GM19395 (cell line): ENCODE data around the gene HTT.

Experiments used
- ATAC-seq: cut with Tn5 transposase; IDR thresholded peaks from one replicate; pipeline ENCODE4 v1.9.1; 2021; ENCODE audit warnings: mild to moderate bottlenecking, moderate library complexity; ENCODE audit not compliant: unreplicated experiment

The HTT gene

DNA sequence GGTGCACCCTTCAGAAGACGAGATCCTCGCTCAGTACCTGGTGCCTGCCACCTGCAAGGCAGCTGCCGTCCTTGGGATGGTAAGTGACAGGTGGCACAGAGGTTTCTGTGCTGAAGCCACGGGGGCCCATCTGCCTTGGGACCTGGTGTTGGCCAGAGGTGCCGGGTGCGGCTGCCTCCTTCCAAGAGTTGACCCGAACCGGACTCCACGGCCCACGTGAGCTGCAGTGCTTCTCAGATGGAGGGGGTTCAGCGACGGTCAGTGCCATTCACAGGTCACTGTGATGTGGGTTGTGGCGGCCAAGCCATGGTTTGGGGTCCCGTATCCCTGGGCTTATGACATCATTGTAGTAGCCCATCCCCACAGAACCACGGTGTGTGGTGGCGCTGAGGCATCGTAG is 155.5 kb downstream of the HTT start:
- no peak for ATAC-seq

DNA sequence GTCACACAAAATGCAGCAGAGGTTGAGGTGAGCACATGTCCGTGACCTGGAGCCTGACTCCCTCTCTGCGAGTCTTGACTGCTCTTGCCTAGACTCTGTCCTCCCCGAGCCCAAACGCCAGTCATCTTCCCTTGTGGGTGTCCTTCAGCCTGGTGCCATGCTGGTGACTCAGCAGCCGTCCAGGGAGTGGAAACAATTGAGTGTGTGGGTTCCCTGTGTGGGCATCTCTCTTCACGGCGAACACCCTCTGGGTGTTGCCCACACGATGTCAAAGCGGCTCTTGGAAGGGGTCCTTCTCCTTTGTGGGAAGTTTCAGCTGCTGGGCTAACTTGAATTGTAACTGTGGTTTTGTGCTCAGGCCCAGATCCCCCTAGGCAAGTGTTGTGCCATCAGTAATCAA is 157.0 kb downstream of the HTT start:
- no peak for ATAC-seq

DNA sequence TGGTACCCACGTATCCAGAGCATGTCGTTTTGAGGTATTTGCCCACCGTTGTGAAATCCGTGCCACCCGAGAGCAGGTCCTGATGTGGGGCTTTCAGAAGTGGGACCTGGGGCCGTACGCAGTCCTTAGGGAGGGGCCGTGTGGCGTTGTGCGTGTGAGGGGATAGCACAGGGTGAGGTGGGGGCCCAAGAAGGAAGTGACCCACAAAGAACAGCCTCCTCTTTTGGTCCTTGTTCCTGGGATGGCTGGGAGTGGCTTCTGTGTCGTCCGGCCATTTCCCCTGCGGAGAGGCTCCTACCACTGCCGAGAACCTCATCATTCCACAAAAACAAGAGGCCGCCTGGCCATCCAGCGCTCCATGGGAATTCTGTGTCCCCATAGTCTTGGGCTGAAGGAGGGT is 157.5 kb downstream of the HTT start:
- ATAC-seq, result no peak

- ATAC-seq, result no peak
Observed at GRCh38 chr4:3232871-3233271, 158.4 kb downstream of the HTT start.

GRCh38 chr4:3233391-3234071 is 159.1 kb downstream of the HTT start:
- no peak for ATAC-seq

DNA sequence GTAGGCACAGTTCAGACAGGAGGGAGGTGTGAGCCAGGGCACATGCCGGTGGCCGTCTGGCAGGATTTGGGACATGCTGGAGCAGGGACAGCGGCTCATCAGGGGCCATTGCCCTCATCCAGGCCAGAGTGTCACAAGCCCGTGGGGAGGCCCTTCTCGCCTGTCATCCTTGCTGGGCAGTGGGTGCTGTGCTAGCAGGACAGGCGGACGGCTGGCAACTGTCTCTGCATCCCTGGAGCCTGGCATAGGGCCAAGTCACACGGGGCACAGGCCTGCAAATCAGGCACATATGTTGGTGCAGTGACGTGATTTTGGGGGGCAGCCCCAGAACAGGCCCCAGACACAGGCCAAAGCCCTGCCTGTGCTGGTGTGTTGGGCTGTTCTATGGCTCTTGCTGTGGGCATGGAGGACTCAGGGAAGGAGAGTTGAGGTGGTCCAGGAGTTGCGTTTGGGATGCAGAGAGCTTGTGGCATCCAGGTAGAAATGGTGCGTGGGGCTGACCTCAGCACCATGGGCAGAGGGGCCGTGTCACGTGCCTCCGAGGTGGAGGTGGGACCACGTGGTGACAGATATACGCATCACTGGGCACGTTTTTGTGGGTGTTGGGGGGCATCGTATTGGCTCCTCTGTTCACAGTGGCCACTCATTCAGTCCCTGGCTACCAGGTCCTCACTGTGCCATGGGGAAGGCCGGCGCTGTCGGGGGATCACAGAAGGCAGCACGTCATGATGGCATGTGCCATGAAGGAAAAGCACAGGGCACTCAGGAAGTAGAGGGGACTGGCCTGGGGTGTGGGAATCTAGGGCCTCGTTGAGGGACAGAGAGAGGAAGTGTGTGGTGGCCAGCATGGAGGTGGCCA is 159.9 kb downstream of the HTT start:
- ATAC-seq, result no peak

GRCh38 chr4:3235030-3235345 is 160.5 kb downstream of the HTT start:
- no peak for ATAC-seq

DNA sequence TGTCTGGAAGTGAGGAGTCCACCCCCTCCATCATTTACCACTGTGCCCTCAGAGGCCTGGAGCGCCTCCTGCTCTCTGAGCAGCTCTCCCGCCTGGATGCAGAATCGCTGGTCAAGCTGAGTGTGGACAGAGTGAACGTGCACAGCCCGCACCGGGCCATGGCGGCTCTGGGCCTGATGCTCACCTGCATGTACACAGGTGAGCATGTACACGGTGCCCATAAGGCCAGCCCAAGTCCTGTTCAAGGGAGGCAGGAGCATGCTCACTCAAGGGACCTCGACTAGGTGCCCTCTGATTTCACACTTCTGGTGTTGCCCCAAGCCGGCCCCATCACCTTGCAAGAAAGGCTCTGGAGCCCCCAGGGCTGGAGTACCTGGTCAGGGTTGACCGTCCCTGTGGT is 161.1 kb downstream of the HTT start:
- ATAC-seq, result no peak

DNA sequence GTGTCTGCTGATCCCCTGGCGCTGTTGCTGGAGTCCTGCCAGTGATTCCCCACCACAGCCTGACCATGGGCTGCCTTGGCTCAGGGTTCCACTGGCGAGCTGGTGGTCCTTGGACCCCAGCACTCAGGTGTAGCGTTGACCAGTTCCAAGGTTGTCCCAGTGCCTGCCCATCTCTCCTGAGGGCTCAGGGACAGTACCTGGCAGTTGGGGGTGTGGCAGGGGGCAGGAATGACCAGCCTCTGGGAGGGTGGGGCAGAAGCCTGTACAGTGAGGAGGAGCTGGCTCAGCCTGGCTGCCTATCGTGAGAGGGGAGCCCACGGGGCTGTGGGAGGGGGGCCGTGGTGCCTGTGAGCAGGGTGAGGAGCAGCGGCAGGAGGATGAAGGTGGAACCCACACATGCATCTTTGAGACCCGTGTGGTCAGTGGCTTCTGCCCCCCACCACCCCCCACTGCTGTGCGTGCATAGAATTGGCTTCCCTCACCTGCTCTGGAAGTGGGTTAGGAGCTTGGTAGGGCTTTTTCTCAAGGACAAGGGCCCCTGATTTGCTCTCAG is 161.9 kb downstream of the HTT start:
- no peak for ATAC-seq

DNA sequence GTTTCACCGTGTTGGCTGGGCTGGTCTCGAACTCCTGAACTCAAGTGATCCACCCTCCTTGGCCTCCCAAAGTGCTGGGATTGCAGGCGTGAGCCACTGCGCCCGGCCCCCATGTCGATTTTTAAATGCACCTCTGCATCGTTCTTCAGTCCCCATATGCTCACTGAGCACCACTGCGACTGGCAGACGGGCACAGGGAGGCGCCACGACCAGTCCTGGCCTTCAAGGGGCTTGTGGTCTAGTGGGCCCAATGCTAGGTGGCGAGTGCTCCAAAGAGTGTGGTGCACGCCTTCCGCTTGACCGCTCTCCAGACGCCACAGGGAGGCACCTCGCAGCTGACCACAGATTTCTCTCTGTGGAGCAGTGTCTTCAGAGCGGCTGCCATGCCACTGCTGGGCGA is 162.8 kb downstream of the HTT start:
- ATAC-seq, result no peak

- ATAC-seq, result no peak
Observed at GRCh38 chr4:3237712-3238560, 163.5 kb downstream of the HTT start.

- ATAC-seq, result no peak
Observed at GRCh38 chr4:3238721-3239120, 164.2 kb downstream of the HTT start.

DNA sequence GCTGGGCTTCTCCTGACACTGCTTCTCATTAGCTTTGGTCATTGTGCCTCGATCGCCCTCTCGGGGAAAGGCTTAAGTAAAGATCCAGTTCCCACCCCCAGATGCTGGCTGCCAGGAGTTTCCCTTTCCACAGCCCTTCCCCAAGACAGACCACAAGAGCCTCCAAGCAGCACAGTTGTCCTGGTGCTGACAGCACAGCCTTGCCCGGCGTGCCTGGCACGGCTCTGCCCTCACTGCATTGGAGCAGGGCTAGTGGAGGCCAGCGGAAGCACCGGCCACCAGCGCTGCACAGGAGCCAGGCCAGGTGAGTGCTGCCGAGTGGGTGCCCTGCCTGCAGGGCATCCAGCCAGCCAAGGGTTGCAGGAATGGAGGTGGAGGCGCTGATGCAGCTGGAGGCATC is 164.8 kb downstream of the HTT start:
- no peak for ATAC-seq

GRCh38 chr4:3239998-3240920 is 165.8 kb downstream of the HTT start:
- no peak for ATAC-seq

- ATAC-seq, result no peak
Observed at GRCh38 chr4:3240936-3241522, 166.5 kb downstream of the HTT start.

DNA sequence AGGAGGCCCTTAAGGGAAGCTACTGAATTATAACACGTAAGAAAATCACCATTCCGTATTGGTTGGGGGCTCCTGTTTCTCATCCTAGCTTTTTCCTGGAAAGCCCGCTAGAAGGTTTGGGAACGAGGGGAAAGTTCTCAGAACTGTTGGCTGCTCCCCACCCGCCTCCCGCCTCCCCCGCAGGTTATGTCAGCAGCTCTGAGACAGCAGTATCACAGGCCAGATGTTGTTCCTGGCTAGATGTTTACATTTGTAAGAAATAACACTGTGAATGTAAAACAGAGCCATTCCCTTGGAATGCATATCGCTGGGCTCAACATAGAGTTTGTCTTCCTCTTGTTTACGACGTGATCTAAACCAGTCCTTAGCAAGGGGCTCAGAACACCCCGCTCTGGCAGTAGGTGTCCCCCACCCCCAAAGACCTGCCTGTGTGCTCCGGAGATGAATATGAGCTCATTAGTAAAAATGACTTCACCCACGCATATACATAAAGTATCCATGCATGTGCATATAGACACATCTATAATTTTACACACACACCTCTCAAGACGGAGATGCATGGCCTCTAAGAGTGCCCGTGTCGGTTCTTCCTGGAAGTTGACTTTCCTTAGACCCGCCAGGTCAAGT is 167.5 kb downstream of the HTT start:
- ATAC-seq, result no peak

GRCh38 chr4:3243136-3243780 is 168.8 kb downstream of the HTT start:
- no peak for ATAC-seq

- ATAC-seq, result no peak
Observed at GRCh38 chr4:3244002-3244401, 169.5 kb downstream of the HTT start.

DNA sequence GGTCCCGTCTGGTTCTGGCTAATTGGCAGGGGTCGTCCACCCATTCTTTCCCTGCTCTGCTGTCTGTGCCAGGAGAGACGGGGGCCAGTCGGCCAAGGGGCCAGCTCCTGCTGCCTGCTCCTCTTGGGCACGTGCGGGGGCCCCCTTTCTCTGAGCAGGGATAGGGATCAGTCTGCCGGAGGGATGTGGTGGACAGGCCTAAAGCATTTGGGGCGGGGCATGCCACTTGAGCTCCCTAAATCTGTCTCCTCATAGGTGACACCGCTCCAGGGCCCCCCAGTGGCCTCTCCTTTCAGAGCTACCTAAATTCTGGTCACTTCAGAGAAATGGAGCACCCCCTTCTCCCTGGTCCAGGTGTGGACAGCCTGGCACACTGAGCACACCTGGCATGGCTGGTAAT is 170.3 kb downstream of the HTT start:
- no peak for ATAC-seq
